HCT116 (cell line): ENCODE results near the gene SEPTIN3.

Experiments used
- EZH2 ChIP-seq: fragments of 200-600 bp; sonication (generic); IDR thresholded peaks from 2 replicates; pipeline ENCODE4 v1.6.1; 2017; ENCODE audit warnings: antibody characterized with exemption, mixed run types
- POLR2A ChIP-seq: IDR thresholded peaks from 2 replicates; pipeline ENCODE4 v1.7.0; 2011; ENCODE audit warnings: borderline replicate concordance; ENCODE audit not compliant: insufficient read depth, insufficient read length; ENCODE audit errors: extremely low read depth
- POLR2AphosphoS5 ChIP-seq: IDR thresholded peaks from 2 replicates; pipeline ENCODE4 v1.6.1; 2011; ENCODE audit warnings: mild to moderate bottlenecking, low read depth, low read length, moderate library complexity
- SRF ChIP-seq: IDR thresholded peaks from 2 replicates; pipeline ENCODE4 v1.6.1; 2012; ENCODE audit warnings: low read depth
- ZFX ChIP-seq: fragments of 450-650 bp; IDR thresholded peaks from 2 replicates; pipeline ENCODE4 v1.6.1; 2017
- TF ChIP-seq, protein P1 (sequence below), 3 experiments: fragments of 200-600 bp in 1 of 3; sonication (generic) in 1 of 3; IDR thresholded peaks in 2 of 3; conservative IDR thresholded peaks in 1 of 3; 2 replicates each; pipeline ENCODE4 v1.5.1; 2012 to 2017; ENCODE audit warnings: low read depth in 2 of 3, low read length in 2 of 3, antibody characterized with exemption in 1 of 3, borderline replicate concordance in 1 of 3, control low read depth in 1 of 3, mild to moderate bottlenecking in 1 of 3, mixed read lengths in 1 of 3, mixed run types in 1 of 3, moderate library complexity in 1 of 3; ENCODE audit not compliant: insufficient read depth in 1 of 3

GRCh38 chr22:41927813-41928212, 41.4 kb upstream of the SEPTIN3 start:
- TF ChIP-seq ZFX (no peak), EZH2 (no peak), POLR2AphosphoS5 (no peak), POLR2A (no peak), SRF (no peak)
- TF ChIP-seq, protein P1, sequence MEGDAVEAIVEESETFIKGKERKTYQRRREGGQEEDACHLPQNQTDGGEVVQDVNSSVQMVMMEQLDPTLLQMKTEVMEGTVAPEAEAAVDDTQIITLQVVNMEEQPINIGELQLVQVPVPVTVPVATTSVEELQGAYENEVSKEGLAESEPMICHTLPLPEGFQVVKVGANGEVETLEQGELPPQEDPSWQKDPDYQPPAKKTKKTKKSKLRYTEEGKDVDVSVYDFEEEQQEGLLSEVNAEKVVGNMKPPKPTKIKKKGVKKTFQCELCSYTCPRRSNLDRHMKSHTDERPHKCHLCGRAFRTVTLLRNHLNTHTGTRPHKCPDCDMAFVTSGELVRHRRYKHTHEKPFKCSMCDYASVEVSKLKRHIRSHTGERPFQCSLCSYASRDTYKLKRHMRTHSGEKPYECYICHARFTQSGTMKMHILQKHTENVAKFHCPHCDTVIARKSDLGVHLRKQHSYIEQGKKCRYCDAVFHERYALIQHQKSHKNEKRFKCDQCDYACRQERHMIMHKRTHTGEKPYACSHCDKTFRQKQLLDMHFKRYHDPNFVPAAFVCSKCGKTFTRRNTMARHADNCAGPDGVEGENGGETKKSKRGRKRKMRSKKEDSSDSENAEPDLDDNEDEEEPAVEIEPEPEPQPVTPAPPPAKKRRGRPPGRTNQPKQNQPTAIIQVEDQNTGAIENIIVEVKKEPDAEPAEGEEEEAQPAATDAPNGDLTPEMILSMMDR (IDR thresholded peaks at IDR 0.05 in 2 of 3, conservative IDR thresholded peaks at IDR 0.05 in 1 of 3; ENCODE audit: borderline replicate concordance in 1 of 3, insufficient read depth in 1 of 3, low read depth in 2 of 3, low read length in 2 of 3): no peak
